ENCODE measurements around the gene PIGN. TPM values are rescaled to one million over a fixed set of nuclear protein-coding genes. Genes with fewer than 3 reads are reported as not detected.
"Not testable (repeated sequence)": the region's sequence is repeated elsewhere in the genome, so short reads cannot be mapped to it uniquely, and the experiment has no call there.

The PIGN gene
- polyA plus RNA-seq, 3 donors: 26.2 to 37.7 (median 30.1) TPM

GRCh38 chr18:62070302-62070701 lies 116.6 kb downstream of the PIGN start:
- no peak for DNase-seq

GRCh38 chr18:62069556-62069955 lies 117.3 kb downstream of the PIGN start:
- DNase-seq: no peak

GRCh38 chr18:62066102-62066818 lies 120.6 kb downstream of the PIGN start:
- DNase-seq: no peak

GRCh38 chr18:62064361-62064760 lies 122.5 kb downstream of the PIGN start:
- no peak for DNase-seq

- DNase-seq: no peak
Observed at GRCh38 chr18:62061821-62062478, 124.9 kb downstream of the PIGN start.

- DNase-seq: peak; percentile 22
Observed at GRCh38 chr18:62060820-62061219, 126.0 kb downstream of the PIGN start.

- DNase-seq: no peak
Observed at GRCh38 chr18:62054929-62055498, 131.8 kb downstream of the PIGN start.

GRCh38 chr18:62048279-62048678 lies 138.6 kb downstream of the PIGN start:
- no peak for DNase-seq

- no peak for DNase-seq
Observed at GRCh38 chr18:62045316-62045715, 141.5 kb downstream of the PIGN start.

GRCh38 chr18:62044490-62045000 lies 142.3 kb downstream of the PIGN start:
- no peak for DNase-seq

GRCh38 chr18:62037989-62038778 lies 148.7 kb downstream of the PIGN start:
- DNase-seq: no peak

GRCh38 chr18:62037012-62037742 lies 149.7 kb downstream of the PIGN start:
- DNase-seq: no peak

GRCh38 chr18:62034286-62034685 lies 152.6 kb downstream of the PIGN start:
- not testable (repeated sequence) for DNase-seq

- no peak for DNase-seq
Observed at GRCh38 chr18:62033756-62034155, 153.1 kb downstream of the PIGN start.

- no peak for DNase-seq
Observed at GRCh38 chr18:62033207-62033606, 153.6 kb downstream of the PIGN start.

GRCh38 chr18:62030091-62030985 lies 156.5 kb downstream of the PIGN start:
- DNase-seq: no peak

- DNase-seq: no peak
Observed at GRCh38 chr18:62028715-62029114, 158.1 kb downstream of the PIGN start.

- DNase-seq: no peak
Observed at GRCh38 chr18:62027914-62028520, 158.8 kb downstream of the PIGN start.

GRCh38 chr18:62026586-62026985 lies 160.3 kb downstream of the PIGN start:
- DNase-seq: no peak

- DNase-seq: no peak
Observed at GRCh38 chr18:62024983-62025382, 161.9 kb downstream of the PIGN start.
